Measurements from ENCODE around the gene TMEM117. TPM values are rescaled to one million over a fixed set of nuclear protein-coding genes. Genes with fewer than 3 reads are reported as not detected.

TMEM117 gene
- total RNA-seq, 2 experiments from 2014 or later = 0.50 to 0.63 TPM

DNA sequence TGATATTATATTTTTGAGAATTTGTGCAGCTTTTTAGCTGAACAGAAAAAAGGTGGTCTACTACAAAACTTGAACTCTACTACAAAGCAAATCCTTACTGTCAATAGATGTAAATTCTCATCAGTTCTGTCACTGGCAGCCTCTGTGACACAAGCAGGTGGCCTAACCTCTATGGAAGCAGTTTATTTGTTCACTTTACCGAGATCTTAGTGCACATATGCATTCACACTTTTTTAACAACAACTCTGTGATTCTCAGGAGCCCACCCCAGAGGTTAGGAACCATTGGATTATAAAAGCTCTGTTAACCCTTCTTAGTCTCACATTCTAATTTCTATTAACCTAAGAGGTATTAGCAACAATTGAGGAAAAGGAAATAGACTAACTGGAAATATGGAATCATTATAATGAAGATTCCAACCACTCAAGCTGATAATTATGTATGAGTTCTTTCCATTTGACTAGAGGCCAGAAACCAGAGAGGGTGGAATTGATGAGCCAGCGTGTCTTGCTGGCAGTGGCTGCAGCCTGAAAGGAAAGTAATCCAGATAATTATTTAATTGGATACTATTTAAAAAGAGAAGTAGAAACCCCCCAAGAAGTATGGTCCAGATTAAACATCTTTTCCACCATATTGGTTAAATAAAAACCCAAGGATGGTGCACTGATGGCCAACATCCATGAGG is 451.1 kb downstream of the TMEM117 start:
- DNase-seq = no peak
- H3K36me3 Mint-ChIP-seq = no peaks in the 10 kb centered on the region
- no peaks in the 10 kb centered on the region for H3K9me3 Mint-ChIP-seq (ENCODE audit: low read depth)
- CTCF ChIA-PET = no interaction called here
- peaks cover 3% of the 10 kb centered on the region for H3K27me3 Mint-ChIP-seq
- H3K4me3 Mint-ChIP-seq = no peak overlapping the region
- no peak for ATAC-seq
- peaks cover 20% of the 10 kb centered on the region for H3K4me1 Mint-ChIP-seq
- no peak overlapping the region for H3K27ac Mint-ChIP-seq

DNA sequence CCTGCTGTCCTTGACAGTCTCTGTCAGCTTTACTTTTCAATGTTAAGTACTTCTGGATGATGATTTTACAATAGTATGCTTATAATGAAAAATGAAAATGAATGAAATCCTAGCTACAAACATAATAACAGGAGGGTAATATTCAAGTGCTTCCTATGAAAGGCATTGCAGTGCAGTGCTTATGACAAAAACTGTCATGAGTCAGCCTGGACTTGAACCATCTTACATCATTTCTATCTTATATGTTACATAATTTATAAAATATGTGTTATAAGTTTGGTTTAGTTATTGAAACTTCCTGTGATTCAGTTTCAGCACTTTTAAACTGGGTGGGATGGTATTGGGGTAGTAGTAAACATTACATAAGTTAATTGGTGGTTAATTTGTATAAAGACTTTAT is 451.7 kb downstream of the TMEM117 start:
- Mint-ChIP-seq H3K36me3 (no peaks in the 10 kb centered on the region), H3K4me1 (peaks cover 20% of the 10 kb centered on the region), H3K27ac (no peak overlapping the region), H3K4me3 (no peak overlapping the region), H3K9me3 (ENCODE audit: low read depth) (no peaks in the 10 kb centered on the region), H3K27me3 (peaks cover 3% of the 10 kb centered on the region)
- ATAC-seq = no peak
- no peak for DNase-seq
- CTCF ChIA-PET = no interaction called here

DNA sequence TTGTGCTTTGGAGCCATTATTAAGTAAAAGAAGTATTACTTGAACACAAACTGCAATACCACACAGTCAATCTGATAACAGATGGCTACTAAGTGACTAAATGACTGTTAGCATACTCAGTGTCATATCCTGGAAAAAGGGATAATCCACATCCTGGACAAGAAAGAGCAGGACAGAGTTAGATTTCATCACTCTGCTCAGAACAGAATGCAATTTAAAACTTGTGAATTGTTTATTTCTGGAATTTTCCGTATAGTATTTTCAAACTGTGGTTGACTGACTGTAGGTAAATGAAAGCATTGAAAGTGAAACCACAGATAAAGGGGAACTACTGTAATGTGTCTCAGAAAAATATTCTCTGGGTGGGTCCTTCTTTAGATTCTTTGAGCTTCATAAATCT is 458.8 kb downstream of the TMEM117 start:
- no peak overlapping the region for H3K4me3 Mint-ChIP-seq
- peaks cover 6% of the 10 kb centered on the region for H3K36me3 Mint-ChIP-seq
- DNase-seq = no peak
- peaks cover 3% of the 10 kb centered on the region for H3K27me3 Mint-ChIP-seq
- H3K4me1 Mint-ChIP-seq = peaks cover 7% of the 10 kb centered on the region
- peak; percentile 66 for ATAC-seq
- H3K9me3 Mint-ChIP-seq (ENCODE audit: low read depth) = peaks cover 5% of the 10 kb centered on the region
- no peak overlapping the region for H3K27ac Mint-ChIP-seq
- CTCF ChIA-PET = no interaction called here

GRCh38 chr12:44295958-44296623 is 460.2 kb downstream of the TMEM117 start:
- Mint-ChIP-seq H3K4me3 (no peak overlapping the region), H3K27me3 (no peaks in the 10 kb centered on the region), H3K9me3 (ENCODE audit: low read depth) (peaks cover 5% of the 10 kb centered on the region), H3K36me3 (peaks cover 6% of the 10 kb centered on the region), H3K27ac (no peak overlapping the region), H3K4me1 (peaks cover 7% of the 10 kb centered on the region)
- ATAC-seq (no peak), DNase-seq (no peak)
- CTCF ChIA-PET = no interaction called here

DNA sequence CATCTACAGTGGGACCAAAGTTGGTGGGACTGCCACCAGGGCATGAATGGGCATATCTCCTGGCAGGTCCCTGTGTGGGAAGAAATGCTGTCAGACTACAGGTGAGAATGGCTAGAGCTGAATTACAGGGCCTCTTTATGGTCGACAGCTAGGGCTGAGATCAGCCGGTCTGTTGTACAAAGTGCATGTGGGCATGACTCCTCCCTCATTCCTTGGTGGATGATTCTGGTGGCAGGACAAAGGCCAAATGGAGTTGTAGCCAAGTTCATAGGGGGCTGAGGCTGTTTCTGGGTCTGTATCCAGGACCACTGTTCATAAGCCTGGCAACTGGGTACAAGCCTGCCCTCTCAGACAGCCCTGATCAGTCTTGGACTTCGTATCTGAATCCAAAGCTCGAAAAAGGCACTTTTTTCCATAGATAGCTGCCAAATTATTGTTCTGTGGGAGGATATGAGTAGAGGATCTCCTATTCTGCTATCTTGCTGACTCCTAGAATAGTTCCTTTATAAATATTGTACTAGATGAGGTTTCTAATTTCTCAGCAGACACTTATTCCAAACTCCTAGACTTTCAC is 460.8 kb downstream of the TMEM117 start:
- H3K4me3 Mint-ChIP-seq = no peak overlapping the region
- H3K36me3 Mint-ChIP-seq = peaks cover 6% of the 10 kb centered on the region
- CTCF ChIA-PET = no interaction called here
- H3K27me3 Mint-ChIP-seq = no peaks in the 10 kb centered on the region
- ATAC-seq (no peak), DNase-seq (no peak)
- H3K9me3 Mint-ChIP-seq (ENCODE audit: low read depth) = peaks cover 5% of the 10 kb centered on the region
- peaks cover 7% of the 10 kb centered on the region for H3K4me1 Mint-ChIP-seq
- H3K27ac Mint-ChIP-seq = no peak overlapping the region

- Mint-ChIP-seq H3K36me3 (peaks cover 6% of the 10 kb centered on the region), H3K4me1 (peaks cover 4% of the 10 kb centered on the region), H3K27ac (no peak overlapping the region), H3K9me3 (ENCODE audit: low read depth) (peaks cover 5% of the 10 kb centered on the region), H3K4me3 (no peak overlapping the region), H3K27me3 (no peaks in the 10 kb centered on the region)
- DNase-seq (no peak), ATAC-seq (no peak)
- CTCF ChIA-PET = no interaction called here
Measured at GRCh38 chr12:44299524-44299923, 463.6 kb downstream of the TMEM117 start.

DNA sequence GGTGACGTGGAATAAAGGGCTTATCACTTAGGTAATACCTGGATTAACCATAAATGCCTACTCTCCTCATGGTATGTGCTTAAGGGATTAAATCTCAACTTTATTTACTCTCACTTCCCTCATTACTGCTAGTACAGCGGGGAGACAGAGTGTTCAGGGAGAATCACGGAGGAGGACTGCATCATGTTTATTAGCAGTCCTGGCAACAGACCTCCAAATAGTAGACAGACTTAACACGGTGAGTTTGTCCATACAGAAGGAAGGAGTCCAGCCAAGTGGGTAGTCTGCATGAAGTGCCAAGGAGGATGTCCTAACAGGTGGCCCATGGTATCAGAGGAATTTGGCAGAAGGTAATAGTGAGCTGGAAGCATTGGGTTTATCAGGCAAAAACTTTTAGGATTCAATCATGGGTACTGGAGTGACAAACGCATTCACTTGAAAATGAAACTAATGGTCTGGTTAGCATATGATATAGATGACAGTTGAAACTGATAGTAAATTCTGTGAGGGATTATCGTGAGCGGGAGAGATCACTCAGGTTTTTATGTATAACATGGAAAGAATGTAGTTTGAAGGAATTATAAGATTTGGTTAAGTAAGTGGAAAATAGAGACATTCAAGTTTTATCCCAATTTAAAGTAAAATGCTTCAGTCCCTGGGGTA is 471.8 kb downstream of the TMEM117 start:
- peaks cover 7% of the 10 kb centered on the region for H3K9me3 Mint-ChIP-seq (ENCODE audit: low read depth)
- H3K4me3 Mint-ChIP-seq = peak overlapping the region; percentile 21
- H3K36me3 Mint-ChIP-seq = no peaks in the 10 kb centered on the region
- peak overlapping the region; percentile 41 for H3K27ac Mint-ChIP-seq
- H3K27me3 Mint-ChIP-seq = no peaks in the 10 kb centered on the region
- H3K4me1 Mint-ChIP-seq = peaks cover 7% of the 10 kb centered on the region
- DNase-seq (no peak), ATAC-seq (no peak)
- CTCF ChIA-PET = no interaction called here

DNA sequence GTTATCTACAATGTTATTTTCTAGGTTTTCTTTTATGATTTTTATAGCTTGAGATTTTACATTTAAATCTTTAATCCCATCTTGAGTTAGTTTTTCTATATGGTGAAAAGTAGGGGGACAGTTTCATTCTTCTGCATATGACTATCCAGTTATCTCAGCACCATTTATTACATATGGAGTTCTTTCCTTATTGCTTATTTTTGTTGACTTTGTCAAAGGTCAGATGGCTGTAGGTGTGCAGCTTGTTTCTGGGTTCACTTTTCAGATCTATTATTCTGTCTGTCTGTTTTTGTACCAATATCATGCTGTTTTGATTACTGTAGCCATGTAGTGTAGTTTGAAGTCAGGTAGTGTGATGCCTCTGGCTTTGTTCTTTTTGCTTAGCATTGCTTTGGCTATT is 477.3 kb downstream of the TMEM117 start:
- CTCF ChIA-PET = no interaction called here
- Mint-ChIP-seq H3K4me1 (peaks cover 1% of the 10 kb centered on the region), H3K36me3 (no peaks in the 10 kb centered on the region), H3K27ac (no peak overlapping the region), H3K27me3 (no peaks in the 10 kb centered on the region), H3K4me3 (no peak overlapping the region), H3K9me3 (ENCODE audit: low read depth) (peaks cover 2% of the 10 kb centered on the region)
- no peak for ATAC-seq
- DNase-seq = no peak

- ATAC-seq (no peak), DNase-seq (no peak)
- CTCF ChIA-PET = no interaction called here
- no peaks in the 10 kb centered on the region for H3K36me3 Mint-ChIP-seq
- H3K27me3 Mint-ChIP-seq = no peaks in the 10 kb centered on the region
- H3K4me3 Mint-ChIP-seq = no peak overlapping the region
- H3K27ac Mint-ChIP-seq = no peak overlapping the region
- peaks cover 1% of the 10 kb centered on the region for H3K4me1 Mint-ChIP-seq
- H3K9me3 Mint-ChIP-seq (ENCODE audit: low read depth) = peaks cover 2% of the 10 kb centered on the region
Measured at GRCh38 chr12:44314007-44314500, 478.2 kb downstream of the TMEM117 start.

DNA sequence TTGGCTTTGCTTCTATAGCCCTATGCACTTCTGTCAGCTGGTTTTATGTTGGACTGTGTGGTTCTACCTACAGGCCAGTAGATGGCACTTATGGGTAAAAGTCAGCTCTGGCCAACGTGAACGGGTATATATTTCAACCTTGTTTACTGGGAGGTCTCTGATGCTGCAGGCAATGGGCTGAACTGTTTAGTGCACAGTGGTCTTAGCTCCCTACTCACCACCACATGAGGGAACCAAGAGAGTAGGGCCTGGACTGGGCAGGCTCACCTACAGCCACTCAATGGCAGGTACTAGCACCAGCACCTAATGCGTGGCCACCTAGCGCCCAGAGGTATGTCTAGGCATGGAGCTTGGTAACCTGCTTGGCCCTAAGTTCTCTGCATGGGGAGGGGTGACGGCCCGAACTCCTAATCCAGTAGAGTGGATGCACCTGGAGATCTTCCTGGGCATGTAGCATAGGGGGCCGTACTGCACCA is 481.8 kb downstream of the TMEM117 start:
- DNase-seq = no peak
- ATAC-seq = peak; percentile 55
- Mint-ChIP-seq H3K4me3 (no peak overlapping the region), H3K27ac (no peak overlapping the region), H3K9me3 (ENCODE audit: low read depth) (no peaks in the 10 kb centered on the region), H3K36me3 (no peaks in the 10 kb centered on the region), H3K27me3 (no peaks in the 10 kb centered on the region), H3K4me1 (peaks cover 1% of the 10 kb centered on the region)
- CTCF ChIA-PET = interaction anchor here (1.2 to 2.2 kb wide), 3 partner anchors 11 to 613 kb away, joined by 4 to 6 read pairs (median 5); no protein-coding TSS in a partner anchor

DNA sequence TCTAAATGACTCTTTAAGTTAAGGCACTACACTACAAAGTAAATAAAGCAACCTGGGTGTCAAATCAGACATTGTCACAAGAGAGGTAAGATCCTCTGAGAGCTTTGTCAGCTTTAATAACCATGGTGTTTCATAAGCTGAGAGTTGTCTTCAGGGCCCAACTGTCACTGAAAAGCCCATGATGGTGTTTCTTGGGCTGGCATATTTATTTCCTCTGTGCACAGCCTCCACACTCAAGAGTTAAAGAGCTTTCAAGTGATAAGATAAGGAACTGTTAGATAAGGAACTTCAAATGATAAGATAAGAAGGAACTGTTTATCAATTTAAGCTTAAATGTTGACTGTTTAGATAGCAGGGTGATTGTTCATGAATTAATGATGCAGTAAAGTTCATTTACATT is 495.4 kb downstream of the TMEM117 start:
- ATAC-seq (no peak), DNase-seq (no peak)
- H3K4me1 Mint-ChIP-seq = no peaks in the 10 kb centered on the region
- H3K9me3 Mint-ChIP-seq (ENCODE audit: low read depth) = peaks cover 9% of the 10 kb centered on the region
- H3K36me3 Mint-ChIP-seq = peaks cover 2% of the 10 kb centered on the region
- H3K4me3 Mint-ChIP-seq = no peak overlapping the region
- H3K27ac Mint-ChIP-seq = no peak overlapping the region
- CTCF ChIA-PET = no interaction called here
- no peaks in the 10 kb centered on the region for H3K27me3 Mint-ChIP-seq

DNA sequence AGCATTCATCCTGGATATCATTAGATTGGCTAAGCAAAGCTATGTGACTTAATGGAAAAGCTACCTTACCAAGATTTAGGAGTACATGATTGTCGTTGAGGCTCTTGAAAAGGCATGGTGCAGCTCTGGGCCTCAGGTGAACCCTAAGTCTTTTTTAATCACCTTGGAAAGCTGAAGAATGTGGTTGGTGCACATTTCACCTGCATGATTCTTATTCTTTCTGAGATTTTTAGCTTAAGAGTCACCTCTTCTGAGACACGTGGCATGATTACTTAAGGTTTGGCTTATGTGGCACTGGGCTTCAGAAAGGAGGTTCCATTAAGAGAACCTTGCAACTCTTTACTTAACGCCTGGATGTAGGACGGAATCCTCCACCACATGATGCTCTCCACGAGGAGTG is 498.5 kb downstream of the TMEM117 start:
- CTCF ChIA-PET = no interaction called here
- Mint-ChIP-seq H3K36me3 (peaks cover 2% of the 10 kb centered on the region), H3K27ac (no peak overlapping the region), H3K4me3 (no peak overlapping the region), H3K27me3 (no peaks in the 10 kb centered on the region), H3K9me3 (ENCODE audit: low read depth) (peaks cover 9% of the 10 kb centered on the region), H3K4me1 (no peaks in the 10 kb centered on the region)
- DNase-seq = no peak
- no peak for ATAC-seq

- Mint-ChIP-seq H3K36me3 (peaks cover 2% of the 10 kb centered on the region), H3K4me3 (no peak overlapping the region), H3K27ac (no peak overlapping the region), H3K27me3 (no peaks in the 10 kb centered on the region), H3K9me3 (ENCODE audit: low read depth) (peaks cover 9% of the 10 kb centered on the region), H3K4me1 (no peaks in the 10 kb centered on the region)
- DNase-seq (no peak), ATAC-seq (no peak)
- CTCF ChIA-PET = no interaction called here
Measured at GRCh38 chr12:44335030-44335429, 499.1 kb downstream of the TMEM117 start.

Measured in activated CD8-positive, alpha-beta memory T cell treated with anti-CD3 and anti-CD28 coated beads, Interleukin-2, amount 10 ng/mL, durations not matched to agents 7 days and 5 days (primary cell).